Tibial nerve (tissue), 3 donors: ENCODE measurements around the gene SLC9A2.

Experiments
- POLR2A ChIP-seq, 2 donors: fragments of 450-650 bp; IDR thresholded peaks; one replicate each; pipeline ENCODE4 v1.6.1; 2017; ENCODE audit warnings: antibody characterized with exemption in 2 of 2, mild to moderate bottlenecking in 2 of 2, moderate library complexity in 2 of 2
- TF ChIP-seq, protein P1 (sequence below), 5 experiments: fragments of 200-600 bp in 3 of 5; fragments of 450-650 bp in 2 of 5; sonication (generic) in 3 of 5; IDR thresholded peaks; one replicate each; pipeline ENCODE4 v1.5.1; 2016 to 2019; ENCODE audit warnings: antibody characterized with exemption in 5 of 5, mild to moderate bottlenecking in 3 of 5, moderate library complexity in 2 of 5

DNA sequence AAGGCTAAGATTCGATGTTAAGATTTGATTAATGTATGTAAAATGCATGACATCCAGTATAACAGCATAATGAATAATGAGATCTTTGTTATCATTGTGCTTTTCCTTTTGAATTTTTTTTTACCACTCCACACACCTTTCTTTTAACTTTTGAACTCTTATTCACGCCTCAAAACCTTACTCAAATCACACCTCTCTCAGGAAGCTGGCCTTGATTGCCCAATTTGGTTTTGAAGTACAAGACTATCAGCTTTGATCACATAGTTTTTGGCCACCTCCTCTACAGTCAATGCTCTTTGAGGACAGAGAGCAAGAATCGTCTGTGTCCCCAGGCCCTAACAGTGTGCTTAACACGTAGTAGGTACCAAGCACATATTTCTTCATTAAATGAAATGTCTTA is 29.9 kb upstream of the SLC9A2 start:
- TF ChIP-seq POLR2A (IDR thresholded peaks at IDR 0.05): no peak
- TF ChIP-seq, protein P1, sequence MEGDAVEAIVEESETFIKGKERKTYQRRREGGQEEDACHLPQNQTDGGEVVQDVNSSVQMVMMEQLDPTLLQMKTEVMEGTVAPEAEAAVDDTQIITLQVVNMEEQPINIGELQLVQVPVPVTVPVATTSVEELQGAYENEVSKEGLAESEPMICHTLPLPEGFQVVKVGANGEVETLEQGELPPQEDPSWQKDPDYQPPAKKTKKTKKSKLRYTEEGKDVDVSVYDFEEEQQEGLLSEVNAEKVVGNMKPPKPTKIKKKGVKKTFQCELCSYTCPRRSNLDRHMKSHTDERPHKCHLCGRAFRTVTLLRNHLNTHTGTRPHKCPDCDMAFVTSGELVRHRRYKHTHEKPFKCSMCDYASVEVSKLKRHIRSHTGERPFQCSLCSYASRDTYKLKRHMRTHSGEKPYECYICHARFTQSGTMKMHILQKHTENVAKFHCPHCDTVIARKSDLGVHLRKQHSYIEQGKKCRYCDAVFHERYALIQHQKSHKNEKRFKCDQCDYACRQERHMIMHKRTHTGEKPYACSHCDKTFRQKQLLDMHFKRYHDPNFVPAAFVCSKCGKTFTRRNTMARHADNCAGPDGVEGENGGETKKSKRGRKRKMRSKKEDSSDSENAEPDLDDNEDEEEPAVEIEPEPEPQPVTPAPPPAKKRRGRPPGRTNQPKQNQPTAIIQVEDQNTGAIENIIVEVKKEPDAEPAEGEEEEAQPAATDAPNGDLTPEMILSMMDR (IDR thresholded peaks at IDR 0.05): no peak
